HEK293 (cell line): ENCODE measurements around the gene M6PR.
"Not testable (repeated sequence)": the region's sequence is repeated elsewhere in the genome, so short reads cannot be mapped to it uniquely, and the experiment has no call there.

Source experiments
- CTCF ChIA-PET: fragments of 350-600 bp; formaldehyde crosslinking; extraction: SDS; loops from one replicate; lab custom pipeline; 2021; ENCODE audit warnings: antibody characterized with exemption; lab: Yijun Ruan, JAX
- POLR2A ChIA-PET: fragments of 300-600 bp; formaldehyde crosslinking; extraction: SDS; loops from one replicate; lab custom pipeline; 2020; ENCODE audit warnings: antibody characterized with exemption, inconsistent platforms; lab: Yijun Ruan, JAX
- H3K27ac ChIP-seq: fragments of 200-500 bp; sonication (Bioruptor generic); 2 replicates; pipeline ENCODE4 v1.5.1; 2014; ENCODE audit warnings: low read depth, low read length, control low read depth, inconsistent platforms; ENCODE audit errors: extremely low read depth
- H3K36me3 ChIP-seq, 2 experiments: fragments of 200-500 bp in 1 of 2; sonication (Bioruptor generic) in 1 of 2; 1 replicate in 1 of 2; 2 replicates in 1 of 2; pipeline ENCODE4 v1.5.1; 2014 to 2017; ENCODE audit warnings: inconsistent platforms in 2 of 2, low read length in 2 of 2; ENCODE audit not compliant: control insufficient read depth in 2 of 2, insufficient read depth in 1 of 2
- H3K4me1 ChIP-seq: fragments of 200-500 bp; sonication (Bioruptor generic); 2 replicates; pipeline ENCODE4 v1.5.1; 2014; ENCODE audit warnings: mild to moderate bottlenecking, low read length, inconsistent platforms; ENCODE audit not compliant: control insufficient read depth, insufficient read depth
- H3K4me3 ChIP-seq: 2 replicates; pipeline ENCODE4 v1.5.1; 2011; ENCODE audit warnings: low read depth, mild to moderate bottlenecking, control low read depth, low read length, moderate library complexity
- H3K9me3 ChIP-seq: fragments of 200-500 bp; sonication (Bioruptor generic); 2 replicates; pipeline ENCODE4 v1.5.1; 2014; ENCODE audit warnings: low read depth, low read length, inconsistent platforms; ENCODE audit not compliant: control insufficient read depth, insufficient read depth
- BCL11A ChIP-seq: fragments of 450-650 bp; formaldehyde crosslinking; IDR thresholded peaks from 2 replicates; pipeline ENCODE4 v1.5.1; 2016; ENCODE audit warnings: low read depth, missing biosample characterization, missing genetic modification characterization
- KLF1 ChIP-seq: fragments of 450-650 bp; formaldehyde crosslinking; IDR thresholded peaks from 2 replicates; pipeline ENCODE4 v1.5.1; 2016; ENCODE audit warnings: missing biosample characterization, missing genetic modification characterization
- KLF10 ChIP-seq: fragments of 450-650 bp; IDR thresholded peaks from 2 replicates; pipeline ENCODE4 v1.5.1; 2018; ENCODE audit warnings: missing biosample characterization, mild to moderate bottlenecking, missing genetic modification characterization
- KLF16 ChIP-seq: fragments of 450-650 bp; formaldehyde crosslinking; IDR thresholded peaks from 2 replicates; pipeline ENCODE4 v1.5.1; 2017; ENCODE audit warnings: missing biosample characterization, missing genetic modification characterization
- SCRT2 ChIP-seq: fragments of 450-650 bp; formaldehyde crosslinking; IDR thresholded peaks from 2 replicates; pipeline ENCODE4 v1.5.1; 2016; ENCODE audit warnings: missing biosample characterization, missing genetic modification characterization
- ZBTB8A ChIP-seq: fragments of 450-650 bp; formaldehyde crosslinking; IDR thresholded peaks from 2 replicates; pipeline ENCODE4 v1.5.1; 2016; ENCODE audit warnings: missing biosample characterization, missing genetic modification characterization
- ZEB2 ChIP-seq: fragments of 450-650 bp; formaldehyde crosslinking; IDR thresholded peaks from 2 replicates; pipeline ENCODE4 v1.5.1; 2016; ENCODE audit warnings: missing biosample characterization, missing genetic modification characterization
- ZNF114 ChIP-seq: fragments of 450-650 bp; formaldehyde crosslinking; IDR thresholded peaks from 2 replicates; pipeline ENCODE4 v1.5.0; 2017; ENCODE audit warnings: missing biosample characterization, missing genetic modification characterization
- ZNF202 ChIP-seq: fragments of 450-650 bp; formaldehyde crosslinking; IDR thresholded peaks from 2 replicates; pipeline ENCODE4 v1.5.1; 2016; ENCODE audit warnings: missing biosample characterization, missing genetic modification characterization, borderline replicate concordance
- ZNF214 ChIP-seq: fragments of 450-650 bp; formaldehyde crosslinking; IDR thresholded peaks from 2 replicates; pipeline ENCODE4 v1.5.1; 2017; ENCODE audit warnings: missing biosample characterization, mild to moderate bottlenecking, missing genetic modification characterization, borderline replicate concordance
- ZNF221 ChIP-seq: fragments of 450-650 bp; formaldehyde crosslinking; IDR thresholded peaks from 2 replicates; pipeline ENCODE4 v1.5.1; 2017; ENCODE audit warnings: missing biosample characterization, missing genetic modification characterization, borderline replicate concordance
- ZNF292 ChIP-seq: fragments of 450-650 bp; formaldehyde crosslinking; IDR thresholded peaks from 2 replicates; pipeline ENCODE4 v1.5.1; 2016; ENCODE audit warnings: low read depth, missing biosample characterization, missing genetic modification characterization, borderline replicate concordance
- ZNF521 ChIP-seq: fragments of 450-650 bp; formaldehyde crosslinking; IDR thresholded peaks from 2 replicates; pipeline ENCODE4 v1.5.1; 2017; ENCODE audit warnings: missing biosample characterization, mild to moderate bottlenecking, missing genetic modification characterization
- ZNF548 ChIP-seq: fragments of 450-650 bp; formaldehyde crosslinking; IDR thresholded peaks from 2 replicates; pipeline ENCODE4 v1.5.1; 2016; ENCODE audit warnings: missing biosample characterization, missing genetic modification characterization
- ZNF549 ChIP-seq: fragments of 450-650 bp; IDR thresholded peaks from 2 replicates; pipeline ENCODE4 v1.5.1; 2018; ENCODE audit warnings: missing biosample characterization, missing genetic modification characterization, mild to moderate bottlenecking, inconsistent platforms, moderate library complexity
- ZNF624 ChIP-seq: fragments of 450-650 bp; formaldehyde crosslinking; IDR thresholded peaks from 2 replicates; pipeline ENCODE4 v1.5.1; 2017; ENCODE audit warnings: missing biosample characterization, missing genetic modification characterization
- ZNF677 ChIP-seq: fragments of 450-650 bp; IDR thresholded peaks from 2 replicates; pipeline ENCODE4 v1.5.0; 2018; ENCODE audit warnings: missing biosample characterization, mild to moderate bottlenecking, missing genetic modification characterization, moderate library complexity
- ZNF707 ChIP-seq: fragments of 450-650 bp; formaldehyde crosslinking; IDR thresholded peaks from 2 replicates; pipeline ENCODE4 v1.5.1; 2016; ENCODE audit warnings: missing biosample characterization, missing genetic modification characterization
- ZNF830 ChIP-seq: fragments of 450-650 bp; IDR thresholded peaks from 2 replicates; pipeline ENCODE4 v1.5.0; 2018; ENCODE audit warnings: missing biosample characterization, missing genetic modification characterization, low read depth, mild to moderate bottlenecking, moderate library complexity
- TF ChIP-seq, protein P1 (sequence below): fragments of 450-650 bp; formaldehyde crosslinking; IDR thresholded peaks from 2 replicates; pipeline ENCODE4 v1.5.1; 2017; ENCODE audit warnings: missing biosample characterization, mild to moderate bottlenecking, missing genetic modification characterization, moderate library complexity
- TF ChIP-seq, protein P2 (sequence below): fragments of 450-650 bp; formaldehyde crosslinking; IDR thresholded peaks from 2 replicates; pipeline ENCODE4 v1.5.1; 2016; ENCODE audit warnings: missing biosample characterization, missing genetic modification characterization
- TF ChIP-seq, protein P3 (sequence below): fragments of 450-650 bp; formaldehyde crosslinking; IDR thresholded peaks from 2 replicates; pipeline ENCODE4 v1.5.1; 2016; ENCODE audit warnings: missing biosample characterization, missing genetic modification characterization
- TF ChIP-seq, protein P4 (sequence below): fragments of 450-650 bp; formaldehyde crosslinking; IDR thresholded peaks from 2 replicates; pipeline ENCODE4 v1.5.0; 2017; ENCODE audit warnings: missing biosample characterization, missing genetic modification characterization, borderline replicate concordance
- TF ChIP-seq, protein P5 (sequence below): fragments of 450-650 bp; formaldehyde crosslinking; IDR thresholded peaks from 2 replicates; pipeline ENCODE4 v1.5.1; 2016; ENCODE audit warnings: missing biosample characterization, missing genetic modification characterization, low read depth

The M6PR gene

DNA sequence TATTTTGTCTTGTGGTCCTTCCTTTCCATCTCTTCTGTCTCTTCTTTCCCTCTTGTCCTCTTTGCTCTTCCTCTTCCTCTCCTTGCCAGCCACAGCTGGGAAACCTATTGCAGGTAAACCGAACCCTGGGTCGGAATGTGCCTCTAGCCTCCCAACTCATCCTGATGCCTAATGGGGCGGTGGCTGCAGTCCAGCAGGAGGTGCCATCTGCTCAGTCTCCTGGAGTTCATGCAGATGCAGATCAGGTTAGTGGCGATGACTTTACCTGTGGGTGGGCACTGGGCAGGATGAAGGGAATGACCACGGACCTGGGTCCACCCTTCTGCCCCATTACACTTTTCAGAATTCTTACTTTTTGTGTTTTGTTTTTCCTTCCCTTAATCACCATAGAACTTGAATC is 26.9 kb downstream of the M6PR start:
- no peaks in the 10 kb centered on the region for H3K9me3 ChIP-seq
- H3K4me1 ChIP-seq = no peaks in the 10 kb centered on the region
- H3K4me3 ChIP-seq = no peak overlapping the region
- CTCF ChIA-PET = interaction anchor here (0.9 kb wide), 1 partner anchor 379 kb away, joined by 3 read pairs; no protein-coding TSS in a partner anchor
- H3K36me3 ChIP-seq = peaks cover 23 to 60% of the 10 kb centered on the region in 2 experiments
- POLR2A ChIA-PET = no interaction called here
- no peak overlapping the region for H3K27ac ChIP-seq
- no peak for TF ChIP-seq BCL11A
- TF ChIP-seq KLF16 (tag by site-specific recombination) = no peak
- TF ChIP-seq ZNF548 (tag by site-specific recombination) = no peak
- TF ChIP-seq ZNF292 (tag by site-specific recombination) = no peak
- TF ChIP-seq ZEB2 (tag by site-specific recombination) = no peak
- no peak for TF ChIP-seq ZNF214 (tag by site-specific recombination)
- no peak for TF ChIP-seq ZNF830 (tag by site-specific recombination)
- TF ChIP-seq, protein P1, sequence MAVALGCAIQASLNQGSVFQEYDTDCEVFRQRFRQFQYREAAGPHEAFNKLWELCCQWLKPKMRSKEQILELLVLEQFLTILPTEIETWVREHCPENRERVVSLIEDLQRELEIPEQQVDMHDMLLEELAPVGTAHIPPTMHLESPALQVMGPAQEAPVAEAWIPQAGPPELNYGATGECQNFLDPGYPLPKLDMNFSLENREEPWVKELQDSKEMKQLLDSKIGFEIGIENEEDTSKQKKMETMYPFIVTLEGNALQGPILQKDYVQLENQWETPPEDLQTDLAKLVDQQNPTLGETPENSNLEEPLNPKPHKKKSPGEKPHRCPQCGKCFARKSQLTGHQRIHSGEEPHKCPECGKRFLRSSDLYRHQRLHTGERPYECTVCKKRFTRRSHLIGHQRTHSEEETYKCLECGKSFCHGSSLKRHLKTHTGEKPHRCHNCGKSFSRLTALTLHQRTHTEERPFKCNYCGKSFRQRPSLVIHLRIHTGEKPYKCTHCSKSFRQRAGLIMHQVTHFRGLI (tag by site-specific recombination) = no peak
- TF ChIP-seq, protein P2, sequence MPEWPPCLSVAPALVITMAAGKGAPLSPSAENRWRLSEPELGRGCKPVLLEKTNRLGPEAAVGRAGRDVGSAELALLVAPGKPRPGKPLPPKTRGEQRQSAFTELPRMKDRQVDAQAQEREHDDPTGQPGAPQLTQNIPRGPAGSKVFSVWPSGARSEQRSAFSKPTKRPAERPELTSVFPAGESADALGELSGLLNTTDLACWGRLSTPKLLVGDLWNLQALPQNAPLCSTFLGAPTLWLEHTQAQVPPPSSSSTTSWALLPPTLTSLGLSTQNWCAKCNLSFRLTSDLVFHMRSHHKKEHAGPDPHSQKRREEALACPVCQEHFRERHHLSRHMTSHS (tag by site-specific recombination) = no peak

DNA sequence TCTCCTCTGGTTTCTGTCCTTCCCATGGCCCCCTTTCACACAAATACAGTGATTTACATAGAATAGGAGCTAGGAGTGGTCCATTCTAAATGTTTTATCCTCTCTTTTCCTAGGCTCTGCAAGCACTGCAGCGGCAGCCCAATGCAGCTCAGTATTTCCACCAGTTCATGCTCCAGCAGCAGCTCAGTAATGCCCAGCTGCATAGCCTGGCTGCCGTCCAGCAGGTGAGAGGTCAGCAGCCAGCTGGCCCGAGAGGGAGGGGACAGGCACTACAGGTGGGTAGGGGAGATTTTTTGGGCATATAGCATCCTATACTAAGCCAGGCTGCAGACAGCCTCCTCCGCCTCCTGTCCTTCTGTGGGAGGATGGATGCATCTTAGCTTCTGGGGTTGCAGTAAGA is 29.8 kb downstream of the M6PR start:
- H3K4me3 ChIP-seq, H3K27ac ChIP-seq, H3K9me3 ChIP-seq, H3K4me1 ChIP-seq, POLR2A ChIA-PET: not testable (repeated sequence)
- H3K36me3 ChIP-seq = peaks cover 23 to 48% of the 10 kb centered on the region in 2 experiments
- CTCF ChIA-PET = interaction anchor here (0.6 to 1.3 kb wide), 2 partner anchors 29 to 254 kb away, joined by 4 read pairs; no protein-coding TSS in a partner anchor

DNA sequence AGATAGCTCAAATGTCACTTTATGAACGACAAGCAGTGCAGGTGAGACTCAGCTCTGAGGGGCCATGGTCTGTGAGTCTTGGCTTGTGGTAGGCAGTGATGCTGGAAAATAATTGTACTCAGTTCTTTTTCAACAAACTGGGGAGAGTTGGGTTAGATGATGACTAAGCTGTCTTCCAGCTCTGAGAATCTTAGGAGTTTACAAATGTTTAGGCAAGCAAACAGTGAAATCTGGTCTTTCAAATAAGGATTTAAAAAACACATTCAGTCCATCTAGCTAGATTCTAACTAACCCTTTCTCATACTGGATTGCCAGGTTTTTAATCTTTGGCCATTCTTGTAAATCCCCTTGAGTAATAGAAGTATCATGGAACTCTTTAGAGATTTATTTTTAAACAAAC is 31.7 kb downstream of the M6PR start:
- H3K9me3 ChIP-seq = no peaks in the 10 kb centered on the region
- peaks cover 13% of the 10 kb centered on the region for H3K4me1 ChIP-seq
- H3K27ac ChIP-seq = no peak overlapping the region
- no peak overlapping the region for H3K4me3 ChIP-seq
- CTCF ChIA-PET = interaction anchor here (0.6 to 5.1 kb wide), 2 partner anchors 27 to 80 kb away, joined by 3 to 21 read pairs; no protein-coding TSS in a partner anchor
- H3K36me3 ChIP-seq = peaks cover 17 to 37% of the 10 kb centered on the region in 2 experiments
- POLR2A ChIA-PET = interaction anchor here (0.8 kb wide), 1 partner anchor 32 kb away, joined by 3 read pairs; the partner anchor contains the start of gene M6PR
- no peak for TF ChIP-seq ZNF202 (tag by site-specific recombination)
- TF ChIP-seq ZNF521 (tag by site-specific recombination) = no peak
- no peak for TF ChIP-seq ZNF707 (tag by site-specific recombination)
- TF ChIP-seq ZNF624 (tag by site-specific recombination) = no peak
- TF ChIP-seq KLF1 = no peak
- TF ChIP-seq KLF10 (tag by site-specific recombination) = no peak
- TF ChIP-seq ZNF114 = no peak
- TF ChIP-seq ZBTB8A (tag by site-specific recombination) = no peak
- no peak for TF ChIP-seq SCRT2
- TF ChIP-seq, protein P3, sequence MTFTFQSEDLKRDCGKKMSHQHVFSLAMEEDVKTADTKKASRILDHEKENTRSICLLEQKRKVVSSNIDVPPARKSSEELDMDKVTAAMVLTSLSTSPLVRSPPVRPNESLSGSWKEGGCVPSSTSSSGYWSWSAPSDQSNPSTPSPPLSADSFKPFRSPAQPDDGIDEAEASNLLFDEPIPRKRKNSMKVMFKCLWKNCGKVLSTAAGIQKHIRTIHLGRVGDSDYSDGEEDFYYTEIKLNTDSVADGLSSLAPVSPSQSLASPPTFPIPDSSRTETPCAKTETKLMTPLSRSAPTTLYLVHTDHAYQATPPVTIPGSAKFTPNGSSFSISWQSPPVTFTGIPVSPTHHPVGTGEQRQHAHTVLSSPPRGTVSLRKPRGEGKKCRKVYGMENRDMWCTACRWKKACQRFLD (tag by site-specific recombination) = no peak
- TF ChIP-seq, protein P4, sequence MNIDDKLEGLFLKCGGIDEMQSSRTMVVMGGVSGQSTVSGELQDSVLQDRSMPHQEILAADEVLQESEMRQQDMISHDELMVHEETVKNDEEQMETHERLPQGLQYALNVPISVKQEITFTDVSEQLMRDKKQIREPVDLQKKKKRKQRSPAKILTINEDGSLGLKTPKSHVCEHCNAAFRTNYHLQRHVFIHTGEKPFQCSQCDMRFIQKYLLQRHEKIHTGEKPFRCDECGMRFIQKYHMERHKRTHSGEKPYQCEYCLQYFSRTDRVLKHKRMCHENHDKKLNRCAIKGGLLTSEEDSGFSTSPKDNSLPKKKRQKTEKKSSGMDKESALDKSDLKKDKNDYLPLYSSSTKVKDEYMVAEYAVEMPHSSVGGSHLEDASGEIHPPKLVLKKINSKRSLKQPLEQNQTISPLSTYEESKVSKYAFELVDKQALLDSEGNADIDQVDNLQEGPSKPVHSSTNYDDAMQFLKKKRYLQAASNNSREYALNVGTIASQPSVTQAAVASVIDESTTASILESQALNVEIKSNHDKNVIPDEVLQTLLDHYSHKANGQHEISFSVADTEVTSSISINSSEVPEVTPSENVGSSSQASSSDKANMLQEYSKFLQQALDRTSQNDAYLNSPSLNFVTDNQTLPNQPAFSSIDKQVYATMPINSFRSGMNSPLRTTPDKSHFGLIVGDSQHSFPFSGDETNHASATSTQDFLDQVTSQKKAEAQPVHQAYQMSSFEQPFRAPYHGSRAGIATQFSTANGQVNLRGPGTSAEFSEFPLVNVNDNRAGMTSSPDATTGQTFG (tag by site-specific recombination) = no peak
- TF ChIP-seq, protein P5, sequence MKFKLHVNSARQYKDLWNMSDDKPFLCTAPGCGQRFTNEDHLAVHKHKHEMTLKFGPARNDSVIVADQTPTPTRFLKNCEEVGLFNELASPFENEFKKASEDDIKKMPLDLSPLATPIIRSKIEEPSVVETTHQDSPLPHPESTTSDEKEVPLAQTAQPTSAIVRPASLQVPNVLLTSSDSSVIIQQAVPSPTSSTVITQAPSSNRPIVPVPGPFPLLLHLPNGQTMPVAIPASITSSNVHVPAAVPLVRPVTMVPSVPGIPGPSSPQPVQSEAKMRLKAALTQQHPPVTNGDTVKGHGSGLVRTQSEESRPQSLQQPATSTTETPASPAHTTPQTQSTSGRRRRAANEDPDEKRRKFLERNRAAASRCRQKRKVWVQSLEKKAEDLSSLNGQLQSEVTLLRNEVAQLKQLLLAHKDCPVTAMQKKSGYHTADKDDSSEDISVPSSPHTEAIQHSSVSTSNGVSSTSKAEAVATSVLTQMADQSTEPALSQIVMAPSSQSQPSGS = no peak
- no peak for TF ChIP-seq ZNF221 (tag by site-specific recombination)
- TF ChIP-seq ZNF677 (tag by site-specific recombination) = no peak
- no peak for TF ChIP-seq ZNF549
